Islet precursor cell (in vitro differentiated cells): ENCODE results near the gene ILKAP.

Experiments used
- DNase-seq: peaks from one replicate; pipeline ENCODE4 v3.0.0-alpha.2; 2018

ILKAP gene

DNA sequence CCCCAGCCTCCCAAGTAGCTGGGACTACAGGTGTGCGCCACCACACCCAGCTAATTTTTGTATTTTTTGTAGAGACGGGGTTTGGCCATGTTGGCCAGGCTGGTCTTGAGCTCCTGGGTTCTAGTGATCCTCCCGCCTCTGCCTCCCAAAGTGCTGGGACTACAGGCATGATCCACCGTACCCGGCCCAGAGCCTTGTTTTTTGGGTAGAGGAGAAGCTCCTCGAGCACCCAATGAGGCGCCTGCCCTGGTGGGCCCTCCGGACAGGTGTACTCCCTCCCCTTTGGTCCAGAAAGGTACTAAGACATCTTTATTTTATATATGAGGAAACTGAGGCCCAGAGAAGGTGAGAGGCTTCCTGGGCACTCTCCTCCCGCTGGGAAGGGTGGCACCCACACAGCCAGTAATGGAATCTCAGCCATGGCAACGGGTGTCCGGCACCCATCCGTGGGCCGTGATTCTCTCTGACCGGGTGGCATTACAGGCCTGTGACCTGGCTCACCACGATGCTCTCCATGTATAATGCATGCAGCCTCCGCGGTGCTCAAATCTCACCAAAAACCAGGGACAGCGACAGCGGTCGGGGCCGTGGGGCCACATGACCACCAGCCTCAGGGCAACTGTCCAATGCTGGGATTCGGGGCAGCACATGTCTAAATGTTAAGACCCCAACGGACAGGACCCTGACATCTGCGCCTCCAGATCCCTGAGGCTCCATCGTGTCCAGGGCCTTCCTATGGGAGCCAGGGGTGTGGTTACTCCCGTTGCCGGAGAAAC is 81.8 kb downstream of the ILKAP start:
- DNase-seq: no peak

DNA sequence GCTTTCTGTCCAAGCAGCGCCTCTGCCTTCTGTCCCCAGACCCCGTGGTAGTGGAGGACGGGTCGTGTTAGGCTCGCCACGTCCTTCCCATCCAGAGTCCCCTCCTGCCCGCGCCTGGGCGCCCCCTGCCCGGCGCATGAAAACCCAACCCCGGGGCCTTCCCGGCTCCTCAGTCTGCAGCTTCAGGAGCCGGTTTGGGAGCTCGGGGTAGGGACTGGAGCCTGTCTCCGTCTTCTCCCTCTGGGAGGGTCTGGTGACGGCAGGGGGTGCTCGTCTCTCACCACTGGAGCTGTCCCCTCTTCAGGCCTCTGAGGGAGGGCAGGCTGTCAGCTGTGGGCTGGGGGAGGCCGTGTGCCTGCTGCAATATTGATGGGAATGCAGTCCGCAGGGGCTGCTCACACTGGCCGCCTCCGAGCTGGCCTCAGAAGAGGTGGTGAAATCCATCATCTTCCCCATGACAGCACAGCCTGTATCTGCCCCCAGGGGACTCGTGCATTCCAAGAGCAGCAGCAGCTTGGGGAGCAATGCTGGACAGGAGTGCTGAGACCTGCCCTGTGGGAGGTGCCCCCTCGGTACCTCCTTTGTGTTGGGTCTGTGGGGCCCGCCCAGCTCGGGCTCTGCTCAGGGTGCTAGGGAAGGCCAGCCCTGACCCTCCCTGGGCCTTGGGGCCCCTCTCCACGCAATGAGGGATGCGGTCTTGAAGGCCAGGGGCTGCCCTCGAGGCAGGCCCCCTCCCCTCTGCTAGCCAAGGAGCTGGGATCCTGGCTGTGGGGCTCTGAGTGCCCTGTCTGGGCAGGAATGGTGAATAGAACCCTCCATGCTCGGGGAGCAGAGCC is 82.8 kb downstream of the ILKAP start:
- DNase-seq: peak; percentile 77
